ENCODE results near the gene TXNDC5. TPM values are rescaled to one million over a fixed set of nuclear protein-coding genes. Genes with fewer than 3 reads are reported as not detected.

The TXNDC5 gene
- polyA plus RNA-seq, 2 of the 4 experiments (the other 2 are of a cell fraction), result 115 to 134 TPM

DNA sequence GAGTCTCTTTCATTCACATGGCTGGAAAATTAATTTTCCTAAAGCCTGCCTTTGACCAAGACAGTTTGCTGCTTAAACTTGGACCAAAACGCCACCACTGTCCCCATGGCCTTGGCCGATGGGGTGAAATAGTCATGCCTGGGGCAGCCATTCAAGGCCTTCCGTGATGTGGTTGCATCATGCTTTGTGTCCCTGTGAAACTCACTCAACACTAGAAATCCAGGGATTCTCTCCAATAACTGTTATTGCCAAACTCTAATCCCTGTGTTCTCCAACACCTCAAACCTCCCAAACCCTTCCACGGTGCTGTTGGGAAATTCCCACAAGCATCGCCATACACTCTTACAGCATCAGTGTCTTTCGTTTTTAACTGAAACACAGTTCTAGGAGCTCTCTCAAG, 1.4 kb upstream of the TXNDC5 start (continued):
- TF ChIP-seq RARB (CRISPR knock-in tag; IDR thresholded peaks at IDR 0.05) (no peak), CBX8 (IDR thresholded peaks at IDR 0.05) (no peak), RCOR1 (IDR thresholded peaks at IDR 0.05; ENCODE audit: low read depth, low read length) (no peak), ZC3H11A (IDR thresholded peaks at IDR 0.05) (no peak)
- TF ChIP-seq, protein P1, sequence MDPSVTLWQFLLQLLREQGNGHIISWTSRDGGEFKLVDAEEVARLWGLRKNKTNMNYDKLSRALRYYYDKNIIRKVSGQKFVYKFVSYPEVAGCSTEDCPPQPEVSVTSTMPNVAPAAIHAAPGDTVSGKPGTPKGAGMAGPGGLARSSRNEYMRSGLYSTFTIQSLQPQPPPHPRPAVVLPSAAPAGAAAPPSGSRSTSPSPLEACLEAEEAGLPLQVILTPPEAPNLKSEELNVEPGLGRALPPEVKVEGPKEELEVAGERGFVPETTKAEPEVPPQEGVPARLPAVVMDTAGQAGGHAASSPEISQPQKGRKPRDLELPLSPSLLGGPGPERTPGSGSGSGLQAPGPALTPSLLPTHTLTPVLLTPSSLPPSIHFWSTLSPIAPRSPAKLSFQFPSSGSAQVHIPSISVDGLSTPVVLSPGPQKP (IDR thresholded peaks at IDR 0.05; ENCODE audit: low read depth, low read length), result no peak

DNA sequence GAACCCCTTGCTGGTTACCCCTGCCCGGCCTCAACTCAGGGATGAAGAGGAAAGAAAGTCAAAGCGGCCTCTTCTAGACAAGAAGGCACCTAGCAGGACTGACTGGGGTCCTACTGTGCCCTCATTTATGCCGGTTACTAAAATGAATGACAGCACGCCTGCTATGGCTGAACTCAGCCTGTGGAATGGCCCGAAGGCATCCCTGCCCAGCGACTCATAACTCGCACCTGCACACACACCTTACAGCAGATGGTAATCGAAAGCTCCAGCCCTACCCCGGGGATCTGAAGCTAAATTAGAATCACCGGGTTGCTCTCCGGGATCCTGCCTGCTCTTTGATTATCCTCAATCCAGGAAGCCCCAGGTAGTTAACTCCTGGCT, 747 bp upstream of the TXNDC5 start:
- TF ChIP-seq, protein P2, sequence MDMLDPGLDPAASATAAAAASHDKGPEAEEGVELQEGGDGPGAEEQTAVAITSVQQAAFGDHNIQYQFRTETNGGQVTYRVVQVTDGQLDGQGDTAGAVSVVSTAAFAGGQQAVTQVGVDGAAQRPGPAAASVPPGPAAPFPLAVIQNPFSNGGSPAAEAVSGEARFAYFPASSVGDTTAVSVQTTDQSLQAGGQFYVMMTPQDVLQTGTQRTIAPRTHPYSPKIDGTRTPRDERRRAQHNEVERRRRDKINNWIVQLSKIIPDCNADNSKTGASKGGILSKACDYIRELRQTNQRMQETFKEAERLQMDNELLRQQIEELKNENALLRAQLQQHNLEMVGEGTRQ (IDR thresholded peaks at IDR 0.05), result no peak
- TF ChIP-seq ZFP36 (IDR thresholded peaks at IDR 0.05; ENCODE audit: borderline replicate concordance, partially characterized antibody) (no peak), RNF2 (IDR thresholded peaks at IDR 0.05; ENCODE audit: borderline replicate concordance, low read depth) (no peak), MAZ (IDR thresholded peaks at IDR 0.05; ENCODE audit: borderline replicate concordance, low read depth, low read length) (no peak), HEYL (CRISPR knock-in tag; IDR thresholded peaks at IDR 0.05) (no peak), RARB (CRISPR knock-in tag; IDR thresholded peaks at IDR 0.05) (no peak), KDM1A (IDR thresholded peaks at IDR 0.05; ENCODE audit: low read depth) (no peak), NFE2L2 (conservative IDR thresholded peaks at IDR 0.05; ENCODE audit: low read length) (no peak), TFCP2L1 (CRISPR knock-in tag; IDR thresholded peaks at IDR 0.05) (no peak), HOXB5 (CRISPR knock-in tag; IDR thresholded peaks at IDR 0.05) (no peak), KDM5A (IDR thresholded peaks at IDR 0.05) (no peak), HOXA7 (CRISPR knock-in tag; IDR thresholded peaks at IDR 0.05) (no peak), ESRRA (IDR thresholded peaks at IDR 0.05; ENCODE audit: borderline replicate concordance, low read length) (no peak)
- TF ChIP-seq, protein P3, sequence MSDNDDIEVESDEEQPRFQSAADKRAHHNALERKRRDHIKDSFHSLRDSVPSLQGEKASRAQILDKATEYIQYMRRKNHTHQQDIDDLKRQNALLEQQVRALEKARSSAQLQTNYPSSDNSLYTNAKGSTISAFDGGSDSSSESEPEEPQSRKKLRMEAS (IDR thresholded peaks at IDR 0.05), result no peak
- TF ChIP-seq, protein P4, sequence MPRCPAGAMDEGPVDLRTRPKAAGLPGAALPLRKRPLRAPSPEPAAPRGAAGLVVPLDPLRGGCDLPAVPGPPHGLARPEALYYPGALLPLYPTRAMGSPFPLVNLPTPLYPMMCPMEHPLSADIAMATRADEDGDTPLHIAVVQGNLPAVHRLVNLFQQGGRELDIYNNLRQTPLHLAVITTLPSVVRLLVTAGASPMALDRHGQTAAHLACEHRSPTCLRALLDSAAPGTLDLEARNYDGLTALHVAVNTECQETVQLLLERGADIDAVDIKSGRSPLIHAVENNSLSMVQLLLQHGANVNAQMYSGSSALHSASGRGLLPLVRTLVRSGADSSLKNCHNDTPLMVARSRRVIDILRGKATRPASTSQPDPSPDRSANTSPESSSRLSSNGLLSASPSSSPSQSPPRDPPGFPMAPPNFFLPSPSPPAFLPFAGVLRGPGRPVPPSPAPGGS (IDR thresholded peaks at IDR 0.05), result no peak
- TF ChIP-seq, protein P5, sequence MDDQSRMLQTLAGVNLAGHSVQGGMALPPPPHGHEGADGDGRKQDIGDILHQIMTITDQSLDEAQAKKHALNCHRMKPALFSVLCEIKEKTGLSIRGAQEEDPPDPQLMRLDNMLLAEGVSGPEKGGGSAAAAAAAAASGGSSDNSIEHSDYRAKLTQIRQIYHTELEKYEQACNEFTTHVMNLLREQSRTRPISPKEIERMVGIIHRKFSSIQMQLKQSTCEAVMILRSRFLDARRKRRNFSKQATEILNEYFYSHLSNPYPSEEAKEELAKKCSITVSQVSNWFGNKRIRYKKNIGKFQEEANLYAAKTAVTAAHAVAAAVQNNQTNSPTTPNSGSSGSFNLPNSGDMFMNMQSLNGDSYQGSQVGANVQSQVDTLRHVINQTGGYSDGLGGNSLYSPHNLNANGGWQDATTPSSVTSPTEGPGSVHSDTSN (IDR thresholded peaks at IDR 0.05), result no peak
- POLR2A ChIA-PET, result interaction anchor here (0.6 to 1.3 kb wide), 2 partner anchors 81 to 189 kb away, joined by 3 to 5 read pairs; no protein-coding TSS in a partner anchor
- Histone ChIP-seq H3K4me2 (peak overlapping the region; percentile 100), H3K4me3 (peak overlapping the region; percentile 99), H3K9me3 (no peaks in the 10 kb centered on the region), H3K4me1 (peaks cover 12% of the 10 kb centered on the region; the same call in 2 of the 3 replicates), H3K27ac (peak overlapping the region; percentile 98 to 99)
- FAIRE-seq (no peak), ATAC-seq (no peak), DNase-seq (ENCODE audit: low read depth in 1 of 2, low spot score in 1 of 2) (no peak)
- CTCF ChIA-PET, result interaction anchor here (0.5 to 1.4 kb wide), 3 partner anchors 81 to 1057 kb away, joined by 3 to 4 read pairs (median 4); no protein-coding TSS in a partner anchor
- WGBS (ENCODE audit: missing lambda C conversion rate), result 89% methylated on average over 8 of the region's 11 CpGs

DNA sequence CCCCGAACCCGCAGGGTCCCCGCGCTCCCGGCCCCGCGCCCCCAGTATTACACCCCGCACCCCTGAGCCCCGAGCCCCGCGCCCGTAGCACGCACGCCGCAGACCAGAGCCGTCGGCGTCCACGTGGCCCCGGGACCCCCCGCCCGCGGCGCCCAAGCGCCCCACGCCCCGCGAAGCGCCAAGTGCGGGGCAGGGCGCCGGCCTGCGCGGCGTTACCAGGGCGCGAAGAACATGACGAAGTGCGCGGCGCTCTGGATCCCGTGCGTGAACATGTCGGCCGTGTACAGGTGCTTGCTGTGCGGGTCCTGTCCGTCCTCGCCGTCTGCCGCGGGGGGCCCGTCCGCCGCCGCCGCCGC, 312 bp downstream of the TXNDC5 start:
- WGBS (ENCODE audit: missing lambda C conversion rate), result no CpG with 5 or more reads among the region's 57 CpGs
- no peak for DNase-seq (ENCODE audit: low read depth in 1 of 2, low spot score in 1 of 2)

More for the DNA sequence above, 312 bp downstream of the TXNDC5 start:
- peaks cover 12% of the 10 kb centered on the region; the same call in 2 of the 3 replicates for H3K4me1 ChIP-seq
- FAIRE-seq (no peak), ATAC-seq (peak in 1 of 2 experiments; percentile 71; a peak in 3 of 6 replicates)
- POLR2A ChIA-PET, result interaction anchor here (0.7 to 1.1 kb wide), 2 partner anchors 185 to 212 kb away, joined by 3 read pairs; partner anchors contain the start of gene BMP6
- peak overlapping the region; percentile 99 for H3K4me3 ChIP-seq
- H3K4me2 ChIP-seq, result peak overlapping the region; percentile 100
- no peaks in the 10 kb centered on the region for H3K9me3 ChIP-seq
- H3K27ac ChIP-seq, result peak overlapping the region; percentile 98 to 99
- TF ChIP-seq POLR2AphosphoS2 (conservative IDR thresholded peaks at IDR 0.05; ENCODE audit: low read length), result no peak
- TF ChIP-seq HOXB5 (CRISPR knock-in tag; IDR thresholded peaks at IDR 0.05), result no peak
- no peak for TF ChIP-seq ZNF302 (CRISPR knock-in tag; IDR thresholded peaks at IDR 0.05)
- no peak for TF ChIP-seq CBX8 (IDR thresholded peaks at IDR 0.05)
- TF ChIP-seq ESRRA (IDR thresholded peaks at IDR 0.05; ENCODE audit: borderline replicate concordance, low read length), result no peak
- TF ChIP-seq CBX2 (IDR thresholded peaks at IDR 0.05; ENCODE audit: borderline replicate concordance, low read depth), result no peak
- no peak for TF ChIP-seq CHD4 (IDR thresholded peaks at IDR 0.05; ENCODE audit: borderline replicate concordance)
- CTCF ChIA-PET, result no interaction called here

All from A549 (cell line).